IPS DF 4.7 (cell line): ENCODE measurements around the gene SHROOM3.
"Not testable (repeated sequence)": the region's sequence is repeated elsewhere in the genome, so short reads cannot be mapped to it uniquely, and the experiment has no call there.

Source experiments
- DNase-seq: peaks from one replicate; pipeline ENCODE4 v3.0.0-alpha.2; 2013; ENCODE audit warnings: low spot score; ENCODE audit errors: extremely low read depth

The SHROOM3 gene

GRCh38 chr4:76716658-76717057, 281.6 kb downstream of the SHROOM3 start:
- DNase-seq = no peak

GRCh38 chr4:76717431-76717830, 282.4 kb downstream of the SHROOM3 start:
- DNase-seq = no peak

- DNase-seq = no peak
These were observed 283.0 kb downstream of the SHROOM3 start for GRCh38 chr4:76718021-76718420.

- no peak for DNase-seq
These were observed 283.8 kb downstream of the SHROOM3 start for GRCh38 chr4:76718831-76719230.

- DNase-seq = no peak
These were observed 285.1 kb downstream of the SHROOM3 start for GRCh38 chr4:76720121-76720520.

GRCh38 chr4:76722146-76722545, 287.1 kb downstream of the SHROOM3 start:
- not testable (repeated sequence) for DNase-seq

GRCh38 chr4:76722838-76723237, 287.8 kb downstream of the SHROOM3 start:
- no peak for DNase-seq

GRCh38 chr4:76723373-76723772, 288.3 kb downstream of the SHROOM3 start:
- DNase-seq = no peak

- DNase-seq = no peak
These were observed 288.9 kb downstream of the SHROOM3 start for GRCh38 chr4:76723924-76724323.

GRCh38 chr4:76725039-76725438, 290.0 kb downstream of the SHROOM3 start:
- DNase-seq = no peak

GRCh38 chr4:76726176-76726575, 291.1 kb downstream of the SHROOM3 start:
- DNase-seq = no peak

GRCh38 chr4:76726631-76727030, 291.6 kb downstream of the SHROOM3 start:
- no peak for DNase-seq

- DNase-seq = not testable (repeated sequence)
These were observed 292.9 kb downstream of the SHROOM3 start for GRCh38 chr4:76727934-76728333.

GRCh38 chr4:76729460-76729859, 294.4 kb downstream of the SHROOM3 start:
- no peak for DNase-seq

- DNase-seq = peak; percentile 28
These were observed 295.0 kb downstream of the SHROOM3 start for GRCh38 chr4:76729980-76730379.

GRCh38 chr4:76732246-76732645, 297.2 kb downstream of the SHROOM3 start:
- DNase-seq = no peak

- no peak for DNase-seq
These were observed 298.2 kb downstream of the SHROOM3 start for GRCh38 chr4:76733068-76733771.

GRCh38 chr4:76736414-76736813, 301.4 kb downstream of the SHROOM3 start:
- DNase-seq = no peak

GRCh38 chr4:76737180-76737579, 302.2 kb downstream of the SHROOM3 start:
- DNase-seq = no peak

- no peak for DNase-seq
These were observed 302.7 kb downstream of the SHROOM3 start for GRCh38 chr4:76737771-76738085.

GRCh38 chr4:76738086-76738931, 303.3 kb downstream of the SHROOM3 start:
- DNase-seq = no peak

GRCh38 chr4:76740192-76740591, 305.2 kb downstream of the SHROOM3 start:
- DNase-seq = no peak
